Middle frontal gyrus (tissue), 1 donor: Measurements from ENCODE around the gene MRPS2.
"Not testable (repeated sequence)": the region's sequence is repeated elsewhere in the genome, so short reads cannot be mapped to it uniquely, and the experiment has no call there.

Experiments
- DNase-seq: peaks from one replicate; pipeline ENCODE4 v3.0.0-alpha.2; 2015; ENCODE audit warnings: low spot score; ENCODE audit errors: extremely low spot score

The MRPS2 gene

DNA sequence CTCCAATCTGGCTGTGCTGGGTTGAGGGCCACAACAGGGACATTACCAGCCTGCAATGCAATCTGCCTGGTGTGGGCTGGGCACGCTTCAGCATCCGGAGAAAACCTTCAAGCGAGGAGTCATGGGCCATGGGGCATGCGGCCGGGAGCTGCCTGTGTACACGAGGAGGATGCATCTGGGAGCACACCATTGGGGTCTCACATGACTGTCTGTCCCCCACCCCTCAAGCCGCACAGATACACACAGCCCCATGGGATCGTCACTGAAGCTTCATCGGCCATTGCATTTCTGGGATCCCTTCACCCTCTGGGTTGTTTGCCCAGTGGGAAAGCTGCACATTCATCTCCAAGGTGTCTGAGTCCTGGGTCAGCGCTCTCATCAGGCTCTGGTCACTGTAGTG, 30.6 kb downstream of the MRPS2 start:
- DNase-seq = no peak

DNA sequence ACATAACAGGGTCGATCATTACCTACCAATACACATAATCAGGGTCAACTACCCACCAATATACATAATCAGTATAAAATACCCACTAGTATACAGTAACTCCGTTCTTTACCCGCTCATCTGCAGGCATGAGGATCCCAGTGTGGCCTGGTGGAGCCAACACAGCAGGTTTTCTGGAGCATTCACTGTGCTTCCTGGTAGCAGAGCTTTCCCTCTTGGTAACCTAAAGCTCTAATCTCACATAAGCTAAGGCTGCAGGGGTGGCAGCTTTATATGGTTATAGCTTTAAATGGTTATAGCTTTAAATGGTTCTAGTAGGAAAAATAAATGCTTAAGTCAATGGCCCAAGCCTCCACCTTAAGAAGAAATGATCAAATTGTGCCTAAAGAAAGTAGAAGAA, 32.6 kb downstream of the MRPS2 start:
- DNase-seq = no peak

DNA sequence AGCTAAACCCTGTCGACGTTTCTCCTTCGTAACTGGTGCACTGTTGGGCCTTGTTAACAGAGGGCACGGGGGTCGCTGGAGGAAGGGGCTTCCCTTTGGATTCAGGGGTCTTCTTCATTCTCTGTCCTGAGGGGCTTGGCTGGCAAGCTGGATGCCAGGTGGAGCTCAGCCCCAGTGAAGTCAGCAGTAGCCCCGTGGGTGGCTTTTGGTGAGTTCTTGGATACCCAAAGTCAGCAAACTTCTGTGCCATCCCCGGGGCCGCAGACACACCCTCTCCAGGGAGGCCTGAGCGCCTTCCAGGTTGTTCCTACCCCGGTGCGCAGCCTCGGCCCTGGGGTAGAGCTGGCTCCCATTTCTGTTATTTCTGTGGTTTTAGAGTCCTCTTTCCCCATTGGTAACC, 33.2 kb downstream of the MRPS2 start:
- DNase-seq = no peak

DNA sequence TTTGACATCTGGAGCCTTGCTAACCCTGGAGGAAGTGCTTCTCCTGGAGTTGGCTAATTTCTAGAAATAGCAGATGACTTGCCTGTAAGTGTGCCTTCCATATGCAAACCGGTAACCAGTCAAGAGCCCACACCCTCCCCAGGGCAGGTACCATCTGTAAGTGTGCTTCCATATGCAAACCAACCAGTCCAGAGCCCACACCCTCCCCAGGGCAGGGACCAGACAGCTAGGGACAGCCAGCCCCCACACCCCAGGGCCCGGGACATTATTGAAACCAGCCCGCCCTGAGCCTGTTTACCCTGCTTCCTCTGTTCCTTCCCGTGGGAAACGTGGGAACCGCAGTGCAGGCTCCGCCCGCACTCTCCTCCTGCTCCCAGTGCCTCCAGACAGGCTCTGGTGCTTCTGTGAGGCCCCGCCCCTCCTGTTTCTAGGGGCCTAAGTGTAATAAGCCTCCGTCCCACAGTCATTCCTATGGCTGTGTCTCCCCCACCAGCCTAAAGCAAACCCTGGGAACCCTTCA, 33.8 kb downstream of the MRPS2 start:
- not testable (repeated sequence) for DNase-seq

DNA sequence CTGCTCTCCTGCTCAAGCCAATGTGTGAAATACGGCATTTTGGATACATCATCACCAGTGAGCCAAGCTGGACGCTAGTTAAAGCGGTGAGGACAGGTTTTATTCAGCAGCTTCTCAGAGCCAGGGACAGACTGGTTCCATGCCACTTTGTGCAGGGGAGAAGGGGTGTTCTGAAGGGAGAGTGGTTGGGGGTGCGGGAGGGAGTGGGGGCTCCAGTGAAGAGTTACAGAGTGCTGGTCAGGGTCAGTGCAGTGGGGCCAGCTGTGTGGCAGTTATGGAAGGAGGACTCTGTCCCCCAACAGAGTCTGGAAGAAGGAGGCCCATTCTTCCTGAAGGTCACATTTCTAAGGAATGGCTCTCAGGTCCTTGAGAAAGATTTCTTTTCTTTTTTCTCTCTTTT, 34.3 kb downstream of the MRPS2 start:
- not testable (repeated sequence) for DNase-seq

GRCh38 chr9:135535631-135536030, 35.1 kb downstream of the MRPS2 start:
- DNase-seq = not testable (repeated sequence)

DNA sequence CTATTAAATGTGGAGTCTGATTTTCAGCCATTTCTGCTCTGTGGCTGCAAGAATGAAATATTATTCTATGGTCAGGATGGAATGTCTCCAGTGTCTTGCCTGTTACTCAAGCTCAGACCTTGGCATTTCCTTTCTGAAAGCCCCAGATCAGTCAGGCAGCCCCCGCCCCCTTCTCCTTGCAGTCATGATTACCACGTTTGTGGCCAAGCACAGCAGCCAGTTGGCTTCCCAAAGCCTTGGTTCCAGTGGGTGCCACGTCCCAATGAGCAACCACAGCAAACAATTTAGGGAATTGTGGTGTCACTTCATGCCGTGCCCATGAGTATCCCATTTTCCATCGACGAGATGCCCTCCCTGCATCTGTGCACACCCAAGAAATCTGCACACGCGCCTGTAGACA, 35.7 kb downstream of the MRPS2 start:
- no peak for DNase-seq

DNA sequence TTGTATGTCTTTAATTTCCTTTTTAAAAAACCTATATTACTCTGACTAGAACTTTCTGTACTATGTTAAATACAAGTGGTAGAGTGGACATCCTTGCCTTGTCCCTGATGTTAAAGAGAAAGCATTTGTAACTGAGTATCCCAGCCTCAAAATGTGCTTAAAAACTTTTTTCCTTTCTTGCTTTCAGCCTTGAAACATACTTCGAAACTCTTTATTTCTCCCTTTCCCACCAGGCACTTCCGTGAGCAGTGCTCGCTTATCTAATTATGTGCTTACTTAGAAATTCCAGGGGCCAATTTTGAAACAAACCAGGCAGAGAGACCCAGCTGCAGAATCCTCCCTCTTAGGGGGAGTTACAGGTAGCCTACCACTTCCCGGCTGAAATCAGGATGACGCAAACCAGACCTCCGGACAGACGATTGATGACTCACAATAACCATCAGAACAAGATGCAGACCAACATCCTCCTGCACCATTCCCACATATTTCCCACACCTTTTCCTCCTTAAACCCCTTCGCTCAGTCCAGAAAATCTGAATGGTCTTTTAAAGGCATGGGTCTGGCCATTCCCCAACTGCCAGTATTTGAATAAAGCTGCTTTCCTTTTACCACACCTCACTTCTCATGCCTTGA, 42.9 kb downstream of the MRPS2 start:
- DNase-seq = not testable (repeated sequence)

GRCh38 chr9:135544981-135545635, 44.6 kb downstream of the MRPS2 start:
- no peak for DNase-seq

DNA sequence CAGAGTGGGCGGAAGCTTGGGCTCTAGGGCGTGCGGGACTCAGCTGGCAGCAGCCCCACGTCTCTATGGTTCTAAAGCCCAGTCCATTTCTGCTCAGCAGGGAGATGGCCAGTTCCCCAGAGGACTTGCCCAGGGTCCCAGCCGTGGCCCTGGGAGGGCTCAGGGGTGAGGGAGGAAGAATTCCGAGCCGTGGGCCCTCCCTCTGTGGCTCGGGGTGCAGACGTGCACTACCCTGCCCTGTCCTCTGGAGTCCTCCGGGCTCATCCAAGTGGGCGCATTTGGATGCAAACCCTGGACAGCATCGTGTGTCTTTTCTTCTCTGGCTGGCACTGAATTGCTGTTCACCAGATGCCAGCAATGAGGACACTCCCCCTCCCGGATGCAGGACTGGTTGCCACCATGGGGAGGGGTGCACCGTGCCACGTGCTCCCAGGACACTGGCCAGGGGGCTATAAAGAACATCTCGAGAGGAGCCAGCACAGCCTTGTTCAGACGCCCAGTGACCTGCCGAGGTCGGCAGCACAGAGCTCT, 45.2 kb downstream of the MRPS2 start, which contains the start of gene OBP2A:
TSS of gene OBP2A (plus strand) at position 481 of the 531 bp plus-strand sequence. CDS start 55 bp downstream, outside the sequence.
- DNase-seq = not testable (repeated sequence)

GRCh38 chr9:135546792-135547617, 46.5 kb downstream of the MRPS2 start:
- DNase-seq = not testable (repeated sequence)

DNA sequence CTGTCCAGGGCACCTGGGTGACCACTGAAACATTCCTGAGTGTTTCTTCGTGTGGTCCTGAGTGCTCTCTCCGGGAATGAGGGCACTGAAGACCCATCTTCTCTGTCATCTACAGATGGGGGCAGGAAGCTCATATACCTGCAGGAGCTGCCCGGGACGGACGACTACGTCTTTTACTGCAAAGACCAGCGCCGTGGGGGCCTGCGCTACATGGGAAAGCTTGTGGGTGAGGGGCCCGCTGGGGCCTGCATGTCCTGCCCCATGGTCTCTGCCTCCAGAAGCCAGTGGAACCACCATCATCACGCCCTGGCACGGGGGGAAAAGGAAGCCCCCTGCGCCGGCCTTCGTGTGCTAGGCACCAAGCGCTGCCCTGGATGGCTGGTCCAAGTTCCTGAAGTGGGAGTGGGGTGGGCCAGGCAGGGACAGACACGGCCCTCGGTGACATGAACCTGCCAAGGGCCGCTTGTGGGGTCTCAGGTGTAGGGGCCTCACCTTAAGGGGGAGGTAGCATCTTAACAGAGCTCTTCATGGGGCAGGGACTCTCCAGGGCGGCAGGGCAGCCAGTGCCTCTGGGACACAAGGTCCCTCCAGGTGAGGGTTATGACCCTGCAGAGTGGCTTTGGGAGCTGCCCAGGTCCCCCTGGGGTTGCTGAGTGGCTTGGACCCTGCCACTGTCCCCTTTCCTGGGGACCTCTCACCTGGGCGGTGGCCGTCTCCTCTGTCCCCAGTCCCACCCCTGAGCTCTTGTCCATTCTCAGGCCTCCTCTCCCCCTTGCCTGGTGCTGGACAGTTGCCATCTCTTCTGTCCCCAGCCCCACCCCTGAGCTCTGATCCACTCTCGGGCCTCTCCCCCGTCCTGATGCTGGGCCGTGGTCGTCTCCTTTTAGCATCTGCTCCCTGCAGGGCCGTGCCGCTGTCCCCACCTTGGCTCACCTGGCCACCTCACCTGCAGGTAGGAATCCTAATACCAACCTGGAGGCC, 47.6 kb downstream of the MRPS2 start:
- no peak for DNase-seq

DNA sequence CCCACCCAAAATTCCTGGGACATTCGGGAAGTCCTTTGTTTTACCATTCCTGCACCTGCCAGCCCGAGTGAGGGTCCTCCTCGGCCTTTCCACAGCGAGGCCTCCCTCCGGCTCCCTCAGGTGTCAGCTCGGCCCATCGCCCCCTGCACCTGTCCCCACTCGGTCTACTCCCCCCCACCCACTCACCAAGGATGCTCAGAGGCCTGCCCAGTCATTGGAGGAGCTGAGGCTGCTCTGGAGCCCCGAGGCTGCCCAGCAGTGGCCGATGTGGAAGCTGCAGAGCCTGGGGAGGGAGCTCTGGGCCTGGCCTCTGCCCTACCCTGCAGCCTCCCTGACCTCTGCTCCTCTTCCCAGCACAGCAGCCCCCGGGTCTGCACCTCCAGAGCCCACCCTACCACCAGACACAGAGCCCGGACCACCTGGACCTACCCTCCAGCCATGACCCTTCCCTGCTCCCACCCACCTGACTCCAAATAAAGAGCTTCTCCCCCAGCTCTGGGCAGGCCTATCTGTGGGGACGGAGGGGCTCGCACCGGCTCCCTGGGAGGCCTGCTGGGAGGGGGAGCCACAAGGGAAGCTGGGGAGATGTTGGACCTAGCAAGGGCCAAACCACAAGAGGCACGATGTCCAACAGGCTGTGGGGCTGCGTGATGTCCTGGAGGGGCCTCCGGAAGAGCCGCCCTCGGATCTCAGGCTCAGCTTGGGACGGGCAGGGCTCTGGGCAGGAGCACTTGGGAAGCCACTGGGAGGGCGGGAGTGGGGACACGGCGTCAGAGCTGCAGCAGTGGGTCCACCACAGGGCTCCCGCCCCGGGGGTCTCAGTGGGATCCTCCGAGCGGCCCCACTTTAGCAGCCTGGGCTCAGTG, 49.2 kb downstream of the MRPS2 start:
- DNase-seq = not testable (repeated sequence)

DNA sequence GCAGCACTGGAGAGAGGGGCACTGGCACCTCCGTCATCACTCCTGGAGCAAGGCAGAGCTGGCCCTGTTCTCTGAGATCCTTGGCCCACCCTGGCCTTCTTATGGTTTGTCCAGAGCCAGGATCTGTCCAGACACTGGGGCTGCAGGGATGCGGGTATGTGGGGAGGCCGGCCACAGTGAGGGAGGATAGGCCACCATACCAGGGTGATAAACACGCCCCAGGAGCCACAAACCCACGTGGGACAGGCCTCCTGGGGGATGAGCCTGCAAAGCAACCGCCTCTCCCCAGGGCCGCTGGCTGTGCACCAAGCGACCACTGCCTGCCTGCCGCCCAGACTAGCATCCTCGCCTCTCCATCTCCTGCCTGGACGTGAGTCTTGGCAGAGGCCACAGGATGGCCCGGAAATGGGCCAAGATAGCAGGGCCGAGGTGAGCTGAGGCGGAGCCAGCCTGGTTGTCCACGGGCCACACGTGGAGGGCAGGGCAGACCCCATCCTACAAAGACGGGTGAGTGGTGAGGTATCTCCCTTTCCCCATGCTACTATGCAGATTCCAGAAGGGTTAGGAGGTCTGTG, 49.9 kb downstream of the MRPS2 start:
- DNase-seq = no peak

DNA sequence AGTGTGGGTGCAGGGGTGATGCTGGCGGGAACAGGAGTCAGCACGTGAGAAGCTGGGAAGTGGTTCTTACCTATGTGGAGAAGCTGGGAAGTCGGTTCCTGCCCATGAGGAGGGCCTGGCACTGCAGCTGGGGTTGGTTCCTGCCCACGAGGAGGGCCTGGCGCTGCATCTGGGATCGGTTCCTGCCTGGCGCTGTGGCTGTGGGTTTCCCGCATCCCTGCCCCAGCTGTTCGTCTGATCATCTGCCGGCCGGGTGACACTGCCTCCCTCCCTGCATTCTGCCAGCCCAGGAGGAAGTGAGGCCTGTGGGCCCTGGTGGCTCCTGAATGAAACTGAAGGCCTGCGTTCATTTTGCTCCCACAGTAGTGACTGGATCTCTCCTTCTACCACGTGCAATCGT, 50.5 kb downstream of the MRPS2 start:
- DNase-seq = no peak

DNA sequence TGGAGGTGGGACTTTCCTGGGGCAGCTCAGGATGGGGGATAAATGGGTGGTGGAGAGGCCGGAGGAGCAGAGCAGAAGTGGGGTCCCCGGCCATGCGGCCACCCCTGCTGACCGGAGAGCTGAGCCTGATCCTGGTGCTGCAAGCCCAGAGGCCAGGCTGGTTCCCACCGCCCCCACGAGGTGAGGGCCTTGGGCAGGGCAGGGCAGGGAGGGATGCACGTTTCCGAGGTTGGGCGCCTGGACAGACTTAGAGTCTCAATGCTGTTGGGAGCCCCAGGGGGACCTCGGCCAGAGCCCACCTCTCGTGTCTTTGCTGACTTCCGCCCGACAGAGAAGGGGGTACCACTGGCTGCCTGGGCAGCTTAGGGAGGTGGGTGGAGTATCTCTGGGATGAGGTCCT, 51.0 kb downstream of the MRPS2 start:
- no peak for DNase-seq

DNA sequence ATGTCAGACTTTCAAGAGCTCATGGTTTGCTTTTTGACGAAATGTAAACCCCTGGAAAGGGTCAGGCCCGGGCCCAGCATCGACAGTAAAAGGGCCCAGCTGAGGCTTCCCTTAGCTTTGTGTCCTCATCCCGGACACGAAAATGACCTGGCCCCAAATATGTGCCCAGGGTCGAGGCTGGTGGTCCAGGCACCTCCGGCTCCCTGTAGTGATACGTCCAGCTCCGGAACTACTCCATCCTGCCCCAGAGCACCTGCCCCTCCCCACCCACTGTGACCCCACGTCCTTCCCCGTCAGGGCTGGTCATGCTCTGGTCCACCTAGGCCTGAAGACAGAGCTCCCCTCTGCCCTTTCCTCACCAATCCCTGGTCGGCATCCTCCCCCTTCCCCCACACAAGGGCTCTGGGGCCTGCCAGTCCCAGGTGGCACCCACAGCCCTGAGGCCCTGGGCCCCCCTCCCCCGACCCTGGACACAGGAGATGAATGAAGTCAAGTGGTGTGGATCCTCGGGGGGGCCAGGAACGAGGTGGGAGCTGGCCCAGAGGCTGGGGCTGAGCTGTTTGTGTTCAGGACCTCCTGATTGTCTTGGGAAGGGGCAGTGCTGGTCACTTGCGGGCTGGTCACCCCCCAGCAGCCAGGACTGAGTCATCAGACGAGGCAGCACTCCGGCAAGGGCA, 51.7 kb downstream of the MRPS2 start:
- no peak for DNase-seq

- DNase-seq = no peak
Measured at GRCh38 chr9:135552698-135553171, 52.3 kb downstream of the MRPS2 start.
